H1 (cell line): Measurements from ENCODE around the gene MISFA. TPM values are rescaled to one million over a fixed set of nuclear protein-coding genes. Genes with fewer than 3 reads are reported as not detected.

Experiments used
- CTCF ChIA-PET: fragments of 300-600 bp; sonication (Branson Sonifier 250); formaldehyde crosslinking; loops from one replicate; lab custom pipeline; 2021; ENCODE audit not compliant: partially characterized antibody; lab: Charles Lee
- POLR2A ChIA-PET: fragments of 300-600 bp; sonication (Branson Sonifier 250); formaldehyde crosslinking; loops from one replicate; lab custom pipeline; 2021; ENCODE audit warnings: inconsistent platforms; ENCODE audit not compliant: partially characterized antibody; lab: Charles Lee
- DNase-seq, 2 experiments: peaks; one replicate each; pipeline versions ENCODE4 v3.0.0 to v3.0.0-alpha.2; 2010 to 2022; ENCODE audit warnings: low spot score in 2 of 2, low read depth in 1 of 2, mixed read lengths in 1 of 2
- FAIRE-seq: peaks from 2 replicates; lab custom pipeline; 2011; peaks lifted over from hg19 to GRCh38; lab: Jason Lieb, UNC
- H2AFZ ChIP-seq: 2 replicates; pipeline ENCODE4 v1.8.1; 2012; ENCODE audit warnings: low read length, inconsistent platforms
- H2AK5ac ChIP-seq: 2 replicates; pipeline ENCODE4 v1.6.1; 2013; ENCODE audit warnings: low read depth, low read length
- H2BK120ac ChIP-seq: replicated peaks from 2 replicates; pipeline ENCODE3; 2013; ENCODE audit warnings: low read depth, low read length, inconsistent platforms
- H2BK12ac ChIP-seq: 2 replicates; pipeline ENCODE4 v1.6.1; 2013; ENCODE audit warnings: low read depth, low read length
- H2BK15ac ChIP-seq: 2 replicates; pipeline ENCODE4 v1.6.1; 2013; ENCODE audit warnings: low read length
- H2BK20ac ChIP-seq: 2 replicates; pipeline ENCODE4 v1.6.1; 2013; ENCODE audit warnings: low read length
- H2BK5ac ChIP-seq: 2 replicates; pipeline ENCODE4 v1.6.1; 2013; ENCODE audit warnings: low read depth, low read length
- H3K14ac ChIP-seq: 2 replicates; pipeline ENCODE4 v1.6.1; 2013; ENCODE audit warnings: inconsistent platforms; ENCODE audit not compliant: insufficient read length
- H3K18ac ChIP-seq: 2 replicates; pipeline ENCODE4 v1.6.1; 2013; ENCODE audit warnings: low read length; ENCODE audit errors: extremely low read depth
- H3K23ac ChIP-seq: 2 replicates; pipeline ENCODE4 v1.6.1; 2013; ENCODE audit warnings: inconsistent platforms; ENCODE audit not compliant: insufficient read length
- H3K23me2 ChIP-seq: 2 replicates; pipeline ENCODE4 v1.6.1; 2013; ENCODE audit warnings: low read depth, low read length
- H3K27ac ChIP-seq: 2 replicates; pipeline ENCODE4 v1.6.1; 2011; ENCODE audit warnings: low read depth, low read length, inconsistent platforms
- H3K27me3 ChIP-seq, 4 experiments: replicated peaks in 1 of 4; 1 replicate in 1 of 4; 2 replicates in 3 of 4; pipeline versions ENCODE4 v1.6.1 to v1.8.1; 2011 to 2013; ENCODE audit warnings: low read length in 3 of 4, mild to moderate bottlenecking in 3 of 4, inconsistent platforms in 2 of 4, mixed read lengths in 2 of 4, moderate library complexity in 1 of 4; ENCODE audit not compliant: control insufficient read depth in 3 of 4, insufficient read depth in 3 of 4; ENCODE audit errors: extremely low read depth in 1 of 4
- H3K36me3 ChIP-seq, 4 experiments: 2 replicates each; pipeline versions ENCODE4 v1.6.1 to v1.8.1; 2011 to 2013; ENCODE audit warnings: mild to moderate bottlenecking in 4 of 4, low read length in 3 of 4, moderate library complexity in 2 of 4, control low read depth in 1 of 4, inconsistent platforms in 1 of 4; ENCODE audit not compliant: insufficient read depth in 4 of 4, control insufficient read depth in 2 of 4
- H3K4ac ChIP-seq: replicated peaks from 2 replicates; pipeline ENCODE3; 2013; ENCODE audit warnings: low read length, low read depth, mixed read lengths, inconsistent platforms; ENCODE audit not compliant: insufficient read length
- H3K4me1 ChIP-seq, 4 experiments: replicated peaks in 1 of 4; 1 replicate in 1 of 4; 2 replicates in 3 of 4; pipeline versions ENCODE4 v1.6.1 to v1.8.1; 2011 to 2013; ENCODE audit warnings: low read length in 3 of 4, inconsistent platforms in 2 of 4, mixed read lengths in 1 of 4; ENCODE audit not compliant: insufficient read depth in 4 of 4, control insufficient read depth in 3 of 4
- H3K4me2 ChIP-seq, 2 experiments: 2 replicates each; pipeline versions ENCODE4 v1.6.1 to v1.8.1; 2011 to 2013; ENCODE audit warnings: low read depth in 2 of 2, low read length in 2 of 2, control low read depth in 1 of 2, inconsistent platforms in 1 of 2, mild to moderate bottlenecking in 1 of 2; ENCODE audit not compliant: insufficient read depth in 1 of 2
- H3K4me3 ChIP-seq, 4 experiments: fragments of 200-600, 300-600 bp in 1 of 4; sonication (generic), shearing (Covaris generic), sonication (Bioruptor Twin) in 1 of 4; 2 replicates each; pipeline versions ENCODE4 v1.5.1 to v1.8.1; 2011 to 2016; ENCODE audit warnings: low read length in 4 of 4, low read depth in 3 of 4, control low read depth in 2 of 4, inconsistent platforms in 2 of 4, mild to moderate bottlenecking in 2 of 4, mixed read lengths in 1 of 4, moderate library complexity in 1 of 4; ENCODE audit not compliant: insufficient read depth in 2 of 4; ENCODE audit errors: extremely low read depth in 1 of 4
- H3K56ac ChIP-seq: replicated peaks from 2 replicates; pipeline ENCODE3; 2013; ENCODE audit warnings: low read depth, mild to moderate bottlenecking, mixed read lengths, low read length, inconsistent platforms; ENCODE audit not compliant: insufficient read length
- H3K79me1 ChIP-seq: 2 replicates; pipeline ENCODE4 v1.6.1; 2013; ENCODE audit warnings: low read depth, low read length, control low read depth
- H3K79me2 ChIP-seq, 2 experiments: 2 replicates each; pipeline versions ENCODE4 v1.6.1 to v1.8.1; 2012 to 2013; ENCODE audit warnings: low read length in 2 of 2, mild to moderate bottlenecking in 2 of 2, inconsistent platforms in 1 of 2; ENCODE audit not compliant: insufficient read depth in 2 of 2, control insufficient read depth in 1 of 2
- H3K9ac ChIP-seq, 4 experiments: replicated peaks in 1 of 4; 1 replicate in 1 of 4; 2 replicates in 3 of 4; pipeline versions ENCODE4 v1.6.1 to v1.8.1; 2011 to 2013; ENCODE audit warnings: low read depth in 3 of 4, low read length in 3 of 4, control low read depth in 2 of 4, mild to moderate bottlenecking in 2 of 4, moderate library complexity in 2 of 4, inconsistent platforms in 1 of 4; ENCODE audit errors: extremely low read depth in 1 of 4
- H3K9me3 ChIP-seq, 2 experiments: 2 replicates each; pipeline versions ENCODE4 v1.6.1 to v1.8.1; 2012 to 2013; ENCODE audit warnings: mild to moderate bottlenecking in 2 of 2, moderate library complexity in 2 of 2, control low read depth in 1 of 2, inconsistent platforms in 1 of 2, low read depth in 1 of 2, low read length in 1 of 2, mixed read lengths in 1 of 2; ENCODE audit not compliant: insufficient read depth in 2 of 2
- H4K20me1 ChIP-seq, 2 experiments: replicated peaks in 1 of 2; 2 replicates each; pipeline versions ENCODE3 to v1.8.1; 2011 to 2013; ENCODE audit warnings: inconsistent platforms in 2 of 2, low read length in 2 of 2, mild to moderate bottlenecking in 1 of 2; ENCODE audit not compliant: insufficient read depth in 2 of 2, control insufficient read depth in 1 of 2
- H4K5ac ChIP-seq: 2 replicates; pipeline ENCODE4 v1.6.1; 2013; ENCODE audit warnings: low read length, low read depth, mixed read lengths, inconsistent platforms; ENCODE audit not compliant: insufficient read length
- H4K8ac ChIP-seq: 2 replicates; pipeline ENCODE4 v1.8.0; 2013; ENCODE audit warnings: mild to moderate bottlenecking, moderate library complexity, low read length, inconsistent platforms; ENCODE audit not compliant: insufficient read depth; ENCODE audit errors: extremely low read depth
- H4K91ac ChIP-seq: replicated peaks from 2 replicates; pipeline ENCODE3; 2013; ENCODE audit warnings: low read length, mixed read lengths, inconsistent platforms; ENCODE audit not compliant: insufficient read length
- CBX5 ChIP-seq: fragments of 300-800, 300-1000 bp; sonication (generic); IDR thresholded peaks from 2 replicates; pipeline ENCODE4 v1.7.1; 2016; ENCODE audit warnings: antibody characterized with exemption, low read length, low read depth
- GABPA ChIP-seq: IDR thresholded peaks from 2 replicates; pipeline ENCODE4 v1.6.1; 2011; ENCODE audit warnings: mild to moderate bottlenecking, low read length, moderate library complexity, borderline replicate concordance; ENCODE audit not compliant: insufficient read depth
- NANOG ChIP-seq: IDR thresholded peaks from 2 replicates; pipeline ENCODE4 v1.6.1; 2011; ENCODE audit warnings: low read length, low read depth, mild to moderate bottlenecking, inconsistent platforms; ENCODE audit not compliant: insufficient read depth, poor library complexity, severe bottlenecking
- PHF8 ChIP-seq: fragments of 200-600 bp; sonication (generic); conservative IDR thresholded peaks from 2 replicates; pipeline ENCODE4 v1.7.1; 2012; ENCODE audit warnings: low read depth, mild to moderate bottlenecking, inconsistent platforms, low read length, moderate library complexity
- POLR2A ChIP-seq, 2 experiments: IDR thresholded peaks; 1 replicate in 1 of 2; 2 replicates in 1 of 2; pipeline ENCODE4 v1.6.1; 2011; ENCODE audit warnings: low read depth in 2 of 2, low read length in 2 of 2, mild to moderate bottlenecking in 2 of 2; ENCODE audit errors: control extremely low read depth in 1 of 2
- WGBS, 2 experiments: shearing (Covaris generic) in 1 of 2; methylation state at CpG; one replicate each; pipeline versions ENCODE4 v1.1.6 to v1.1.7; 2013 to 2015; ENCODE audit warnings: low lambda C conversion rate in 2 of 2, mixed read lengths in 2 of 2, inconsistent platforms in 1 of 2, low coverage in 1 of 2, missing lambda C conversion rate in 1 of 2; ENCODE audit not compliant: insufficient replicate concordance in 2 of 2, insufficient coverage in 1 of 2, insufficient read length in 1 of 2; ENCODE audit errors: extremely low coverage in 1 of 2, missing lambda C conversion rate in 1 of 2; 5-methylcytosine and 5-hydroxymethylcytosine counted together
- long read RNA-seq, 2 experiments: library from RNA in 1 of 2; library from capped mRNA in 1 of 2; stranded (forward); transcript quantifications; one replicate each; pipeline ENCODE4 v2.0.0, GENCODE V29; 2021; ENCODE audit warnings: inconsistent platforms in 1 of 2
- polyA minus RNA-seq, 3 experiments: library from RNA; depleted of rRNA, polyadenylated mRNA; stranded (reverse); fragments of >200 nt; gene quantifications; 1 replicate in 2 of 3; 2 replicates in 1 of 3; pipeline ENCODE4 v1.2.3, GENCODE V29; 2011
- polyA plus RNA-seq, 7 experiments: library from polyadenylated mRNA; depleted of rRNA in 3 of 7; stranded (reverse) in 5 of 7; unstranded in 2 of 7; fragments of >200 nt in 5 of 7; fragments of 200-250 nt in 2 of 7; gene quantifications; 1 replicate in 5 of 7; 2 replicates in 1 of 7; 4 replicates in 1 of 7; pipeline versions ENCODE4 v1.2.1 to v1.2.3, GENCODE V29; 2011 to 2013; ENCODE audit warnings: missing spikeins in 2 of 7, mixed read lengths in 2 of 7
- total RNA-seq: library from RNA; stranded (reverse); fragmentation: NEBNext Ultra II Directional; extraction: Animal tissue kit (Norgen Biotek cat#: 25700); gene quantifications from 2 replicates; pipeline ENCODE4 v1.2.1, GENCODE V29; 2021

MISFA gene
- total RNA-seq, result 3.8 and 4.1 TPM in 2 replicates
- 0.33 and 0.51 TPM in 2 replicates for polyA plus RNA-seq (2011; rRNA removed)
- 1.1 TPM for polyA plus RNA-seq (2011; cell fraction: cytosol; rRNA removed)
- not detected for polyA plus RNA-seq (2011; cell fraction: nucleus; rRNA removed)
- polyA plus RNA-seq (2012, experiment 1 of 2), result 1.3 to 5.9 TPM (median 3.1 TPM) in 4 replicates
- polyA plus RNA-seq (2012, experiment 2 of 2), result 1.5 TPM
- 3.6 TPM for polyA plus RNA-seq (2013, experiment 1 of 2)
- polyA plus RNA-seq (2013, experiment 2 of 2), result 3.0 TPM
- polyA minus RNA-seq (2011; rRNA and poly(A)+ RNA removed), result 1.3 and 3.4 TPM in 2 replicates
- polyA minus RNA-seq (2011; cell fraction: cytosol; rRNA and poly(A)+ RNA removed), result not detected
- polyA minus RNA-seq (2011; cell fraction: nucleus; rRNA and poly(A)+ RNA removed), result 2.1 TPM
- long read RNA-seq, experiment 1, result 0 reads
- long read RNA-seq, experiment 2, partial matches to known transcripts, result 0 of 1 reads
- long read RNA-seq, experiment 2, other reads (novel, unspliced or antisense), result 1 of 1 reads

DNA sequence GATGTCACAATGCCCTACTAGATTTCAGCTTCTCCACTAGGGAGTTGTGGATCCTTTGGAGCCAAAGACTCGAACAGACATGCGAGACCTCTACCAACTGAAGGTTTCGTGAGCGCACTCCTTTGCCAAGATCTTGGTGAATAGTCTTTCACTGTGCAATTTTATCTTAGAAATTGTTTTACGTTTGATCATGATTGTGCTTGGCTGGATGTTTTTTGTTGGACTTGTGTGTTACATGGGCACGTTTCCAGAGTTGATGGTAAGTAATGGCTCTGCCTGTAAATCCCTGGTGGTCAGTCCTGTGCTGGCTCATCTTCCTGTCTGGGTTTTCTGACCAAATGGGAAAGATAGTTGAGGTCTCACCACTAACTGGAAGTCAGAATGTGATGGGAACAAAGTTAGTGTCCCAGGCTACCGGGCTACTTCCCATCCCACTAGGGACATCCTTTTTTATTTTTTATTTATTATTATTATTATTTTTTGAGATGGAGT, at the start of gene MISFA:
Gene MISFA (plus strand): TSS at position 51 of the 492 bp plus-strand sequence. CDS start 140 bp downstream, at position 191.
- Histone ChIP-seq H3K23ac (no peak within 1 kb of the TSS), H3K27me3 (no peaks in the 10 kb centered on the region), H4K20me1 (no peaks in the 10 kb centered on the region), H3K18ac (no peak within 1 kb of the TSS), H3K4me1 (no peaks in the 10 kb centered on the region), H3K79me1 (no peaks in the 10 kb centered on the region; the same call in 1 of the 2 replicates), H4K5ac (no peak within 1 kb of the TSS), H3K4me2 (no peak within 1 kb of the TSS), H3K36me3 (peaks cover 0 to 3% (median under 1%) of the 10 kb centered on the region in 4 experiments; a peak in 3 of 8 replicates), H3K79me2 (0 out of 4 replicates have a peak, but pooled peaks cover 0 to 2% of the 10 kb centered on the region in 2 experiments), H3K56ac (no peak within 1 kb of the TSS), H2BK20ac (no peak within 1 kb of the TSS), H2BK15ac (no peak within 1 kb of the TSS), H2BK5ac (no peak within 1 kb of the TSS), H2BK120ac (no peak within 1 kb of the TSS), H3K27ac (no peak within 1 kb of the TSS), H2BK12ac (no peak within 1 kb of the TSS), H3K23me2 (no peaks in the 10 kb centered on the region), H3K9ac (no peak within 1 kb of the TSS), H2AK5ac (no peak within 1 kb of the TSS), H3K4me3 (no peak within 1 kb of the TSS), H3K4ac (no peak within 1 kb of the TSS), H3K14ac (no peak within 1 kb of the TSS), H4K91ac (no peak within 1 kb of the TSS), H4K8ac (no peak within 1 kb of the TSS), H3K9me3 (no peaks in the 10 kb centered on the region), H2AFZ (no peak within 1 kb of the TSS)
- FAIRE-seq (no peak), DNase-seq (no peak)
- no peak for TF ChIP-seq PHF8
- no peak for TF ChIP-seq GABPA
- no peak for TF ChIP-seq CBX5
- no peak for TF ChIP-seq NANOG
- no peak for TF ChIP-seq POLR2A (IDR thresholded peaks at IDR 0.05; ENCODE audit: control extremely low read depth in 1 of 2, low read depth in 2 of 2, low read length in 2 of 2)
- POLR2A ChIA-PET, result no interaction called here
- WGBS, 2 experiments, result 91% methylated on average over 7 of the region's 7 CpGs; no CpG with 5 or more reads in 1 of the 2 experiments
- CTCF ChIA-PET, result interaction anchor here (1.1 kb wide), 1 partner anchor 122 kb away, joined by 4 read pairs; no protein-coding TSS in a partner anchor
